Measurements from ENCODE around the gene ANKLE2. TPM values are rescaled to one million over a fixed set of nuclear protein-coding genes. Genes with fewer than 3 reads are reported as not detected.

The ANKLE2 gene
- 93.2 TPM for polyA plus RNA-seq (2012; ENCODE audit: insufficient read length, low read depth)

- TF ChIP-seq FOXP2 (optimal IDR thresholded peaks at IDR 0.05; ENCODE audit: borderline replicate concordance, extremely low read depth, extremely low read length, insufficient read depth) (peak; percentile 52), TAF1 (IDR thresholded peaks at IDR 0.05; ENCODE audit: borderline replicate concordance, insufficient read depth, low read length) (0 out of 2 replicates have a peak, but pooled peaks have one; percentile 4), SIN3A (IDR thresholded peaks at IDR 0.05; ENCODE audit: borderline replicate concordance, insufficient read depth, low read length) (no peak)
Observed at GRCh38 chr12:132761032-132761920, at the start of gene ANKLE2. TSS of gene ANKLE2 (minus strand) at chr12:132761832. CDS start at chr12:132761798, 34 bp downstream.

GRCh38 chr12:132807295-132808092 is 45.9 kb upstream of the ANKLE2 start:
- TF ChIP-seq SIN3A (IDR thresholded peaks at IDR 0.05; ENCODE audit: borderline replicate concordance, insufficient read depth, low read length) = no peak
- TF ChIP-seq TAF1 (IDR thresholded peaks at IDR 0.05; ENCODE audit: borderline replicate concordance, insufficient read depth, low read length) = no peak
- TF ChIP-seq REST (IDR thresholded peaks at IDR 0.05; ENCODE audit: insufficient read depth in 1 of 2, low read depth in 2 of 2, low read length in 2 of 2) = no peak
- no peak for TF ChIP-seq FOXP2 (optimal IDR thresholded peaks at IDR 0.05; ENCODE audit: borderline replicate concordance, extremely low read depth, extremely low read length, insufficient read depth)
- no peak for TF ChIP-seq POLR2AphosphoS5 (IDR thresholded peaks at IDR 0.05; ENCODE audit: low read depth, low read length)

- TF ChIP-seq SIN3A (IDR thresholded peaks at IDR 0.05; ENCODE audit: borderline replicate concordance, insufficient read depth, low read length) (no peak), TAF1 (IDR thresholded peaks at IDR 0.05; ENCODE audit: borderline replicate concordance, insufficient read depth, low read length) (no peak), REST (IDR thresholded peaks at IDR 0.05; ENCODE audit: insufficient read depth in 1 of 2, low read depth in 2 of 2, low read length in 2 of 2) (no peak), POLR2AphosphoS5 (IDR thresholded peaks at IDR 0.05; ENCODE audit: low read depth, low read length) (no peak), FOXP2 (optimal IDR thresholded peaks at IDR 0.05; ENCODE audit: borderline replicate concordance, extremely low read depth, extremely low read length, insufficient read depth) (no peak)
Observed at GRCh38 chr12:132806857-132807256, 45.2 kb upstream of the ANKLE2 start.

- TF ChIP-seq TAF1 (IDR thresholded peaks at IDR 0.05; ENCODE audit: borderline replicate concordance, insufficient read depth, low read length) (no peak), POLR2AphosphoS5 (IDR thresholded peaks at IDR 0.05; ENCODE audit: low read depth, low read length) (no peak), SIN3A (IDR thresholded peaks at IDR 0.05; ENCODE audit: borderline replicate concordance, insufficient read depth, low read length) (no peak), FOXP2 (optimal IDR thresholded peaks at IDR 0.05; ENCODE audit: borderline replicate concordance, extremely low read depth, extremely low read length, insufficient read depth) (no peak), REST (IDR thresholded peaks at IDR 0.05; ENCODE audit: insufficient read depth in 1 of 2, low read depth in 2 of 2, low read length in 2 of 2) (no peak)
Observed at GRCh38 chr12:132804426-132804861, 42.8 kb upstream of the ANKLE2 start.

GRCh38 chr12:132803888-132804287 is 42.3 kb upstream of the ANKLE2 start:
- TF ChIP-seq FOXP2 (optimal IDR thresholded peaks at IDR 0.05; ENCODE audit: borderline replicate concordance, extremely low read depth, extremely low read length, insufficient read depth) (no peak), SIN3A (IDR thresholded peaks at IDR 0.05; ENCODE audit: borderline replicate concordance, insufficient read depth, low read length) (no peak), TAF1 (IDR thresholded peaks at IDR 0.05; ENCODE audit: borderline replicate concordance, insufficient read depth, low read length) (no peak), REST (IDR thresholded peaks at IDR 0.05; ENCODE audit: insufficient read depth in 1 of 2, low read depth in 2 of 2, low read length in 2 of 2) (no peak)

Data from PFSK-1 (cell line).